ENCODE results near the gene KCNA10.

GRCh38 chr1:110501488-110502132 lies 17.4 kb downstream of the KCNA10 start:
- TF ChIP-seq ZNF274 (IDR thresholded peaks at IDR 0.05; ENCODE audit: low read depth, low read length) (no peak), SUZ12 (IDR thresholded peaks at IDR 0.05; ENCODE audit: extremely low read depth, insufficient read depth, insufficient read length) (no peak), YY1 (IDR thresholded peaks at IDR 0.05; ENCODE audit: insufficient read depth, insufficient read length) (no peak)
